Stomach (tissue), 9 donors: Measurements from ENCODE around the gene TXNDC2. TPM values are rescaled to one million over a fixed set of nuclear protein-coding genes. Genes with fewer than 3 reads are reported as not detected.
A peak's percentile ranks its signal among the peaks of the same experiment; 100 is the strongest.

Source experiments
- DNase-seq, 2 donors: peaks; one replicate each; pipeline versions ENCODE4 v3.0.0 to v3.0.0-alpha.2; 2013 to 2019
- H3K27ac ChIP-seq, 5 donors: fragments of 200-600 bp in 4 of 5; sonication (generic) in 4 of 5; one replicate each; pipeline ENCODE4 v1.5.1; 2013 to 2019; ENCODE audit warnings: mild to moderate bottlenecking in 1 of 5, moderate library complexity in 1 of 5
- H3K27me3 ChIP-seq, 3 donors: fragments of 200-600 bp; sonication (generic); one replicate each; pipeline ENCODE4 v1.5.1; 2017 to 2019; ENCODE audit warnings: mixed run types in 1 of 3
- H3K36me3 ChIP-seq, 4 donors: fragments of 200-600 bp; sonication (generic); 1 replicate in 3 of 4; 2 replicates in 1 of 4; pipeline ENCODE4 v1.5.1; 2016 to 2019
- H3K4me1 ChIP-seq, 4 donors: fragments of 200-600 bp; sonication (generic); one replicate each; pipeline ENCODE4 v1.5.1; 2016 to 2019
- H3K4me3 ChIP-seq, 4 donors: fragments of 200-600 bp; sonication (generic) in 3 of 4; one replicate each; pipeline ENCODE4 v1.5.1; 2016 to 2019; ENCODE audit warnings: mild to moderate bottlenecking in 1 of 4
- H3K9me3 ChIP-seq, 4 donors: fragments of 200-600 bp; sonication (generic); one replicate each; pipeline ENCODE4 v1.5.1; 2016 to 2019
- EP300 ChIP-seq: sonication (generic); formaldehyde crosslinking; IDR thresholded peaks from one replicate; pipeline ENCODE4 v1.6.1; 2017; ENCODE audit warnings: antibody characterized with exemption
- POLR2A ChIP-seq, 4 donors: fragments of 450-650 bp; IDR thresholded peaks; one replicate each; pipeline ENCODE4 v1.6.1; 2016; ENCODE audit warnings: antibody characterized with exemption in 4 of 4, control low read depth in 2 of 4, mild to moderate bottlenecking in 1 of 4, moderate library complexity in 1 of 4
- POLR2AphosphoS5 ChIP-seq, 3 donors: sonication (generic); formaldehyde crosslinking; IDR thresholded peaks; one replicate each; pipeline ENCODE4 v1.6.1; 2016; ENCODE audit warnings: antibody characterized with exemption in 3 of 3
- WGBS, 5 donors: extraction: QIAGEN DNeasy Blood & Tissue Kit in 3 of 5; methylation state at CpG; one replicate each; pipeline versions ENCODE4 v1.1.5 to v1.1.7; 2013 to 2018; 5-methylcytosine and 5-hydroxymethylcytosine counted together
- intact Hi-C: fragments of 100-400 bp; cut with DNase I; formaldehyde crosslinking; loops from one replicate; pipeline ENCODE4 v1.15.1; 2023; ENCODE audit warnings: low total_unique reads
- polyA plus RNA-seq, 3 donors: library from polyadenylated mRNA; stranded (reverse); fragments of 200-250 nt; gene quantifications; one replicate each; pipeline ENCODE4 v1.2.3, GENCODE V29; 2013
- total RNA-seq, 5 donors: library from RNA; depleted of rRNA; stranded (reverse); fragments of >200 nt; gene quantifications; one replicate each; pipeline versions ENCODE4 v1.1.0 to v1.2.3, GENCODE V29; 2014 to 2016
- TF ChIP-seq, protein P1 (sequence below), 7 experiments: fragments of 450-650 bp in 4 of 7; fragments of 200-600 bp in 3 of 7; sonication (generic) in 3 of 7; IDR thresholded peaks; one replicate each; pipeline ENCODE4 v1.5.1; 2016 to 2019; ENCODE audit warnings: antibody characterized with exemption in 7 of 7, control low read depth in 2 of 7, mild to moderate bottlenecking in 1 of 7
- donor health status: healthy with polysubstance abuse.
- donor health status: Bipolar disorder and iron deficiency.
- donor health status: healthy.

Gene TXNDC2
- total and polyA plus RNA-seq, 8 donors, result 0.18 TPM; not detected in 7

GRCh38 chr18:9925369-9925768, 39.6 kb downstream of the TXNDC2 start:
- Histone ChIP-seq H3K9me3 (no peaks in the 10 kb centered on the region), H3K4me3 (no peak overlapping the region), H3K36me3 (no peaks in the 10 kb centered on the region), H3K4me1 (peaks cover 47 to 100% (median 82%) of the 10 kb centered on the region in 4 donors), H3K27me3 (no peaks in the 10 kb centered on the region), H3K27ac (peak overlapping the region in 2 of 5 donors; percentile 32 to 34)
- DNase-seq, result peak in 1 of 2 donors; percentile 54
- TF ChIP-seq, protein P1, sequence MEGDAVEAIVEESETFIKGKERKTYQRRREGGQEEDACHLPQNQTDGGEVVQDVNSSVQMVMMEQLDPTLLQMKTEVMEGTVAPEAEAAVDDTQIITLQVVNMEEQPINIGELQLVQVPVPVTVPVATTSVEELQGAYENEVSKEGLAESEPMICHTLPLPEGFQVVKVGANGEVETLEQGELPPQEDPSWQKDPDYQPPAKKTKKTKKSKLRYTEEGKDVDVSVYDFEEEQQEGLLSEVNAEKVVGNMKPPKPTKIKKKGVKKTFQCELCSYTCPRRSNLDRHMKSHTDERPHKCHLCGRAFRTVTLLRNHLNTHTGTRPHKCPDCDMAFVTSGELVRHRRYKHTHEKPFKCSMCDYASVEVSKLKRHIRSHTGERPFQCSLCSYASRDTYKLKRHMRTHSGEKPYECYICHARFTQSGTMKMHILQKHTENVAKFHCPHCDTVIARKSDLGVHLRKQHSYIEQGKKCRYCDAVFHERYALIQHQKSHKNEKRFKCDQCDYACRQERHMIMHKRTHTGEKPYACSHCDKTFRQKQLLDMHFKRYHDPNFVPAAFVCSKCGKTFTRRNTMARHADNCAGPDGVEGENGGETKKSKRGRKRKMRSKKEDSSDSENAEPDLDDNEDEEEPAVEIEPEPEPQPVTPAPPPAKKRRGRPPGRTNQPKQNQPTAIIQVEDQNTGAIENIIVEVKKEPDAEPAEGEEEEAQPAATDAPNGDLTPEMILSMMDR (IDR thresholded peaks at IDR 0.05), result no peak
- no peak for TF ChIP-seq EP300
- no peak for TF ChIP-seq POLR2A (IDR thresholded peaks at IDR 0.05)
- no peak for TF ChIP-seq POLR2AphosphoS5 (IDR thresholded peaks at IDR 0.05)
- intact Hi-C loops, result no loop called here
- 35 to 71% (median 43%) methylated on average over 1 of the region's 1 CpG for WGBS, 5 donors

GRCh38 chr18:9925795-9926194, 40.0 kb downstream of the TXNDC2 start:
- no peaks in the 10 kb centered on the region for H3K27me3 ChIP-seq
- H3K9me3 ChIP-seq, result no peaks in the 10 kb centered on the region
- intact Hi-C loops, result no loop called here
- DNase-seq, result no peak
- WGBS, 5 donors, result 58 to 76% (median 64%) methylated on average over 4 of the region's 4 CpGs
- H3K4me3 ChIP-seq, result no peak overlapping the region
- peaks cover 43 to 100% (median 79%) of the 10 kb centered on the region in 4 donors for H3K4me1 ChIP-seq
- H3K27ac ChIP-seq, result peak overlapping the region in 2 of 5 donors; percentile 32 to 34
- TF ChIP-seq EP300 (no peak), POLR2AphosphoS5 (IDR thresholded peaks at IDR 0.05) (no peak)
- TF ChIP-seq, protein P1 (IDR thresholded peaks at IDR 0.05), result no peak
- H3K36me3 ChIP-seq, result no peaks in the 10 kb centered on the region

DNA sequence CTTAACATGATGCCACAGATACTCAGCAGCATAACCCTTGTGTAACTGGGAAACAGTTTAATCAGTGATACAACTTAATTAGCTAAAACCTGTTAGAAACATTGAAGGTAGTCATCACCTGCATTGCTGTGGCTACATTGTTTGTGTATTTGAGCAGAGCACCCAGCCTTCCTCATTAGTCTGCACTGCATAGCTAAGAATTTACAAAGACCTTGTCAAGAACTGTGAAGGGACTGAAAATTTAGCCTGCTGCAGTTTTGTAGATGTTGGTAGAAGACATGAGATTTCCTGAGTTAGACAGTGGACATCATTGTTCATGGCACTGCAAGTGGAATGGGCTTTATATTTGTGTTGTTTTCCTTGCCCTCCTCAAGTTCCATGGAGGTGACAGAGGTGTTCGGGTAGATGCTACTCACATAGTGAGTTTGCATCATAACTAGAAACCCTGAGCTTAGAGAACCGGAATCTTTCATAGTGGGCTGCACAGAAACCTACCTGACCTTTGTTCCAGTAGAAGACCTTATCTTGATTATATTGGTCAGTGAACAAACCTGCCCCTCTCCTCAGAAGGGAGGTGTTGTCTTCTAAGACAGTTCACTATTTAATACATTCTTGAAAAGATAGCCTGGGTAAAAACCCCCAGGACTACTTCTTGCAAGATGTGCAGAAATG, 40.6 kb downstream of the TXNDC2 start:
- no peaks in the 10 kb centered on the region for H3K36me3 ChIP-seq
- TF ChIP-seq, protein P1 (IDR thresholded peaks at IDR 0.05), result no peak
- TF ChIP-seq POLR2A (IDR thresholded peaks at IDR 0.05) (no peak), POLR2AphosphoS5 (IDR thresholded peaks at IDR 0.05) (no peak), EP300 (no peak)
- no peak overlapping the region for H3K4me3 ChIP-seq
- H3K9me3 ChIP-seq, result no peaks in the 10 kb centered on the region
- no peak for DNase-seq
- no peaks in the 10 kb centered on the region for H3K27me3 ChIP-seq
- H3K27ac ChIP-seq, result peak overlapping the region in 1 of 5 donors; percentile 32
- 53 to 68% (median 64%) methylated on average over 2 of the region's 2 CpGs for WGBS, 5 donors
- intact Hi-C loops, result no loop called here
- peaks cover 41 to 100% (median 77%) of the 10 kb centered on the region in 4 donors for H3K4me1 ChIP-seq

DNA sequence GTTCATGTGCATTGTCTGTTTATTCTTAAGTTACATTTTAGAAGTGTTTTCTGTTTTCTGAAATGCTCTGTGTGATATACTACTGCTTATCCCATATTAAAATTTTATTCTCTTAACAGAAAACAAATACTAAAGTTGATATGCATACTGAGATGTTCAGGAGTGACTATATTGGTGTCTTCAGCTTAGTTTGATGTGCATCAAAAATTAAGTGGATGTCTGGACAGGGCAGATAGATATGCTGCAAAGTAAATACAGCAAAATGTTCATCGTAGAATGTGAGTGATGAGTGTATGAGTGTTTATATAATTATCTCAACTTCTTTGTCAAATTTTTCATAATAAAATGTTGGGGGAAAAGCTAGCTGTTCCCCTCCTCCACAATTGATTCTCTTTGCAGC, 41.2 kb downstream of the TXNDC2 start:
- peaks cover 47 to 100% (median 73%) of the 10 kb centered on the region in 4 donors for H3K4me1 ChIP-seq
- H3K9me3 ChIP-seq, result no peaks in the 10 kb centered on the region
- H3K27me3 ChIP-seq, result no peaks in the 10 kb centered on the region
- H3K4me3 ChIP-seq, result no peak overlapping the region
- no peak for DNase-seq
- peaks cover 0 to 4% (median 0%) of the 10 kb centered on the region in 4 donors for H3K36me3 ChIP-seq
- WGBS, 5 donors, result 30 to 48% (median 41%) methylated on average over 1 of the region's 1 CpG
- intact Hi-C loops, result no loop called here
- peak overlapping the region in 2 of 5 donors; percentile 2 to 32 for H3K27ac ChIP-seq
- TF ChIP-seq, protein P1 (IDR thresholded peaks at IDR 0.05), result no peak
- TF ChIP-seq POLR2A (IDR thresholded peaks at IDR 0.05) (no peak), EP300 (no peak), POLR2AphosphoS5 (IDR thresholded peaks at IDR 0.05) (no peak)
